GM12892 (cell line): ENCODE results near the gene TMC7.

Source experiments
- POLR2A ChIP-seq: IDR thresholded peaks from 2 replicates; pipeline ENCODE4 v1.6.1; 2011; ENCODE audit warnings: low read depth, low read length, control low read depth
- POLR2AphosphoS5 ChIP-seq: IDR thresholded peaks from 2 replicates; pipeline ENCODE4 v1.6.1; 2011; ENCODE audit warnings: low read depth, low read length, control low read depth
- TAF1 ChIP-seq: IDR thresholded peaks from 2 replicates; pipeline ENCODE4 v1.6.1; 2011; ENCODE audit warnings: low read depth, mild to moderate bottlenecking, control low read depth, low read length, borderline replicate concordance

DNA sequence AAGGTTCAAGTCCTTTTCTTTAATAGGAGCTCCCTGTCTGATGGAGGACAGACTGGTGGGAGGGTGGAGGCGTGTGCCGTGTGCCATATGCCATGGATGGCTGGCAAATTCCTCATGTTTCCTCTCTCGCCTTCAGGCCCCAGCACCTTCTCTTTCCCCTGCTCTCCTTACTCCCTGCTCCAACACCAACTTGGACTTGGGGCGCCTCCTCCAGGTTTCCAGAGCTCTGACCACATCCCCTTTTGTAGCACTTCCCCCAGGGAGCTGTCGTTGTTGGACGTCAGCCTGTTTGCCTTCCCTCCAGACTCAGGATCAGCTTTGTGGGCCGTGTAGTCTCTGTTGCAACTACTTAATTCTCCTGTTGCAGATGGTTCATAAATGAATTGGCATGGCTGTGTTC lies 30.7 kb downstream of the TMC7 start:
- TF ChIP-seq POLR2AphosphoS5 (no peak), POLR2A (no peak), TAF1 (no peak)
